SK-N-SH (cell line): ENCODE results near the gene RIOK3. TPM values are rescaled to one million over a fixed set of nuclear protein-coding genes. Genes with fewer than 3 reads are reported as not detected.

Source experiments
- CTCF ChIA-PET: fragments of 300-600, 350-600 bp; formaldehyde crosslinking; extraction: SDS; loops from one replicate; lab custom pipeline; 2021; lab: Yijun Ruan, JAX
- POLR2A ChIA-PET: fragments of 350-600 bp; sonication (Branson Sonifier 250); formaldehyde crosslinking; extraction: SDS; loops from one replicate; lab custom pipeline; 2020; ENCODE audit warnings: antibody characterized with exemption, inconsistent platforms; lab: Yijun Ruan, JAX
- DNase-seq: peaks from one replicate; pipeline ENCODE4 v3.0.0; 2012
- H2AFZ ChIP-seq: fragments of 200-600 bp; sonication (generic); 2 replicates; pipeline ENCODE4 v1.8.1; 2016; ENCODE audit warnings: antibody characterized with exemption, mild to moderate bottlenecking, low read depth
- H3F3A ChIP-seq: fragments of 200-600 bp; sonication (generic); replicated peaks from 2 replicates; pipeline ENCODE3; 2016; ENCODE audit warnings: antibody characterized with exemption, mild to moderate bottlenecking; ENCODE audit not compliant: insufficient read depth
- H3K27ac ChIP-seq, 2 experiments: fragments of 200-500 bp in 1 of 2; fragments of 200-600 bp in 1 of 2; sonication (Bioruptor generic) in 1 of 2; sonication (generic), shearing (Covaris generic) in 1 of 2; 2 replicates each; pipeline versions ENCODE4 v1.5.1 to v1.6.1; 2014 to 2016; ENCODE audit warnings: low read depth in 2 of 2, inconsistent platforms in 1 of 2, low read length in 1 of 2, mild to moderate bottlenecking in 1 of 2, mixed read lengths in 1 of 2
- H3K27me3 ChIP-seq: fragments of 200-600 bp; sonication (generic), shearing (Covaris generic); 2 replicates; pipeline ENCODE4 v1.6.1; 2016; ENCODE audit warnings: mixed run types; ENCODE audit not compliant: insufficient read depth
- H3K36me3 ChIP-seq, 2 experiments: fragments of 200-500 bp in 1 of 2; fragments of 200-600 bp in 1 of 2; sonication (Bioruptor generic) in 1 of 2; sonication (generic) in 1 of 2; replicated peaks in 1 of 2; 2 replicates each; pipeline versions ENCODE3 to v1.5.1; 2014 to 2016; ENCODE audit warnings: low read length in 1 of 2, mild to moderate bottlenecking in 1 of 2; ENCODE audit not compliant: insufficient read depth in 2 of 2, control insufficient read depth in 1 of 2
- H3K4me1 ChIP-seq, 2 experiments: fragments of 200-500 bp in 1 of 2; fragments of 200-600 bp in 1 of 2; sonication (Bioruptor generic) in 1 of 2; sonication (generic), shearing (Covaris generic) in 1 of 2; 2 replicates each; pipeline versions ENCODE4 v1.5.1 to v1.6.1; 2014 to 2016; ENCODE audit warnings: low read depth in 1 of 2, low read length in 1 of 2, mixed run types in 1 of 2; ENCODE audit not compliant: insufficient read depth in 2 of 2, control insufficient read depth in 1 of 2
- H3K4me2 ChIP-seq: fragments of 200-600 bp; sonication (generic), shearing (Covaris generic); 2 replicates; pipeline ENCODE4 v1.6.1; 2017; ENCODE audit warnings: mixed run types
- H3K4me3 ChIP-seq, 2 experiments: fragments of 200-500 bp in 1 of 2; fragments of 200-600 bp in 1 of 2; sonication (Bioruptor generic) in 1 of 2; sonication (generic), shearing (Covaris generic) in 1 of 2; 2 replicates each; pipeline versions ENCODE4 v1.5.1 to v1.8.1; 2014 to 2016; ENCODE audit warnings: low read depth in 2 of 2, inconsistent platforms in 1 of 2, low read length in 1 of 2, mild to moderate bottlenecking in 1 of 2, mixed read lengths in 1 of 2, moderate library complexity in 1 of 2
- H3K79me2 ChIP-seq: fragments of 200-600 bp; sonication (generic); 2 replicates; pipeline ENCODE4 v1.8.1; 2017; ENCODE audit warnings: mild to moderate bottlenecking; ENCODE audit not compliant: insufficient read depth
- H3K9ac ChIP-seq: fragments of 200-600 bp; sonication (generic); 2 replicates; pipeline ENCODE4 v1.6.1; 2017; ENCODE audit warnings: mixed run types
- H3K9me2 ChIP-seq: fragments of 200-600 bp; sonication (generic); 2 replicates; pipeline ENCODE4 v1.6.1; 2017; ENCODE audit warnings: mixed run types
- H3K9me3 ChIP-seq: fragments of 200-600 bp; sonication (generic); 2 replicates; pipeline ENCODE4 v1.6.1; 2017; ENCODE audit warnings: mixed run types, mild to moderate bottlenecking, moderate library complexity
- H4K20me1 ChIP-seq: fragments of 200-600 bp; sonication (generic); 2 replicates; pipeline ENCODE4 v1.6.1; 2017; ENCODE audit warnings: mild to moderate bottlenecking, mixed run types; ENCODE audit not compliant: insufficient read depth
- EP300 ChIP-seq, 2 experiments: IDR thresholded peaks; 2 replicates each; pipeline versions ENCODE4 v1.4.0 to v1.6.1; 2012; ENCODE audit warnings: borderline replicate concordance in 1 of 2, low read depth in 1 of 2, low read length in 1 of 2
- RCOR1 ChIP-seq: fragments of 150-350 bp; IDR thresholded peaks from 2 replicates; pipeline ENCODE4 v1.6.1; 2017; ENCODE audit warnings: antibody characterized with exemption, low read length
- SIN3A ChIP-seq: IDR thresholded peaks from 2 replicates; pipeline ENCODE4 v1.6.1; 2012; ENCODE audit warnings: low read depth, mild to moderate bottlenecking, low read length, moderate library complexity, borderline replicate concordance
- SMC3 ChIP-seq: IDR thresholded peaks from 2 replicates; pipeline ENCODE4 v1.6.1; 2012; ENCODE audit warnings: low read depth, low read length, improper control_type of control experiment
- WGBS: methylation state at CpG from one replicate; pipeline ENCODE4 v1.1.6; 2017; ENCODE audit warnings: low lambda C conversion rate; 5-methylcytosine and 5-hydroxymethylcytosine counted together
- polyA plus RNA-seq, 3 experiments: library from polyadenylated mRNA; depleted of rRNA; stranded (reverse); fragments of >200 nt; gene quantifications; 2 replicates each; pipeline ENCODE4 v1.2.3, GENCODE V29; 2012
- TF ChIP-seq, protein P1 (sequence below): IDR thresholded peaks from 2 replicates; pipeline ENCODE4; 2012
- TF ChIP-seq, protein P2 (sequence below): IDR thresholded peaks from 2 replicates; pipeline ENCODE4 v1.4.0; 2012; ENCODE audit warnings: low read depth, borderline replicate concordance
- TF ChIP-seq, protein P3 (sequence below): IDR thresholded peaks from 2 replicates; pipeline ENCODE4 v1.6.1; 2012; ENCODE audit warnings: mild to moderate bottlenecking, low read depth, low read length, moderate library complexity

Gene RIOK3
- polyA plus RNA-seq, 1 of the 3 experiments (the other 2 are of a cell fraction): 12.3 TPM

DNA sequence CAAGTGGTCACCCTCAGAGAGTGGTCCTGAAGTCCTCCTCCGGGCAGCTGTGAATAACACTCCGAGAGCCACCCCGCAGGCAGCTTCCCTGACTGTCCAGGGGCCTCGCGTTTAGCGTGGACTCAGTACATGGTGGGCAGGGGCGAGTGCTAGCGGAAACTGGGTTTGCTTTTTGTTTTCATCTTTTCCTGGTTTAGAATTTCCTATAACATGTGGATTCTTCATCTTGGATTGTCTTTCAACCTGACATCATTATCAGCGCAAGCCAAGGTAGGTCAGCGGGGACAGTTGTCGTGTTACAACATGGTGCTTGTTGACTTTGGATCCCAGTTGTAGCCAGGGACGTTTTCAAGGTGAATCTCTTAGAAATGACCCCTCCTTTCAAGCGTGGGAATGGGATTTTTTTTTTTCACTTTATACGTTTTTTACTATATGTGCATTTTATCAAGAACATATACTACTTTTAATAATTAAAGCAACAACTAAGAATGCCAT, 71.2 kb downstream of the RIOK3 start (continued):
- TF ChIP-seq EP300 (IDR thresholded peaks at IDR 0.05; ENCODE audit: borderline replicate concordance in 1 of 2, low read depth in 1 of 2, low read length in 1 of 2) (no peak), SMC3 (no peak), RCOR1 (no peak)
- TF ChIP-seq, protein P1, sequence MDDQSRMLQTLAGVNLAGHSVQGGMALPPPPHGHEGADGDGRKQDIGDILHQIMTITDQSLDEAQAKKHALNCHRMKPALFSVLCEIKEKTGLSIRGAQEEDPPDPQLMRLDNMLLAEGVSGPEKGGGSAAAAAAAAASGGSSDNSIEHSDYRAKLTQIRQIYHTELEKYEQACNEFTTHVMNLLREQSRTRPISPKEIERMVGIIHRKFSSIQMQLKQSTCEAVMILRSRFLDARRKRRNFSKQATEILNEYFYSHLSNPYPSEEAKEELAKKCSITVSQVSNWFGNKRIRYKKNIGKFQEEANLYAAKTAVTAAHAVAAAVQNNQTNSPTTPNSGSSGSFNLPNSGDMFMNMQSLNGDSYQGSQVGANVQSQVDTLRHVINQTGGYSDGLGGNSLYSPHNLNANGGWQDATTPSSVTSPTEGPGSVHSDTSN: no peak
- TF ChIP-seq, protein P2, sequence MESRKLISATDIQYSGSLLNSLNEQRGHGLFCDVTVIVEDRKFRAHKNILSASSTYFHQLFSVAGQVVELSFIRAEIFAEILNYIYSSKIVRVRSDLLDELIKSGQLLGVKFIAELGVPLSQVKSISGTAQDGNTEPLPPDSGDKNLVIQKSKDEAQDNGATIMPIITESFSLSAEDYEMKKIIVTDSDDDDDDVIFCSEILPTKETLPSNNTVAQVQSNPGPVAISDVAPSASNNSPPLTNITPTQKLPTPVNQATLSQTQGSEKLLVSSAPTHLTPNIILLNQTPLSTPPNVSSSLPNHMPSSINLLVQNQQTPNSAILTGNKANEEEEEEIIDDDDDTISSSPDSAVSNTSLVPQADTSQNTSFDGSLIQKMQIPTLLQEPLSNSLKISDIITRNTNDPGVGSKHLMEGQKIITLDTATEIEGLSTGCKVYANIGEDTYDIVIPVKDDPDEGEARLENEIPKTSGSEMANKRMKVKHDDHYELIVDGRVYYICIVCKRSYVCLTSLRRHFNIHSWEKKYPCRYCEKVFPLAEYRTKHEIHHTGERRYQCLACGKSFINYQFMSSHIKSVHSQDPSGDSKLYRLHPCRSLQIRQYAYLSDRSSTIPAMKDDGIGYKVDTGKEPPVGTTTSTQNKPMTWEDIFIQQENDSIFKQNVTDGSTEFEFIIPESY: no peak

DNA sequence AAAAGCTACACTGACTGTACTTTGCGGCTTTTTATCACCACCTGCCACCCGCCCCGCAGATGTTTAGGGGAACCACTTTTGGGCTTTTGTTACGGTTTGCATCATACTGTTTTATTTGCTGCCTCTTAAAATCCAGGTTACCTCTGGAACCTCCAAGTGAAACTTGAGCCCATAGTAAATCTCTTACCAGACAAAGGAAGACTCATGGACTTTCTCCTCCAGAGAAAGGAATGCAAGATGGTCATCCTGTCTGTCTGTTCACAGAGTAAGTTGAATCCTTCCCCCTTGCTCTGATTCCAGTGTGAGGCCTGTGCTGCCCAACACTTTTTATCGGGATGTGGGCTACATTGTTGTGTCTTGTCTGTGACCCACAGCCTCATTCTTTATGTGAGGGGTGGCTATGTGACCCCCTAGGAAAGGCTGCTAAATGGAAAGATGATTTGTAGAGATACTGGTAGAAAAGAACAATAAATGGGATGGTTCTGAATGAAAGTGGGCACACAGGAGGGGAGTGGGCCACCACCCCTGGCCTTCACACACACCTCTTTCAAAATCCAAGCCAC, 73.5 kb downstream of the RIOK3 start:
- DNase-seq: no peak
- no peak overlapping the region for H3K4me3 ChIP-seq
- H3K27ac ChIP-seq: peak overlapping the region in 1 of 2 experiments; percentile 3; a peak in 1 of 4 replicates
- H3K9me3 ChIP-seq: no peaks in the 10 kb centered on the region
- H3K36me3 ChIP-seq: peaks cover 52 to 76% of the 10 kb centered on the region in 2 experiments
- ChIA-PET POLR2A (no interaction called here), CTCF (interaction anchor here (1.1 kb wide), 1 partner anchor 176 kb away, joined by 3 read pairs; no protein-coding TSS in a partner anchor)
- no peak overlapping the region for H3K4me2 ChIP-seq
- H3F3A ChIP-seq: peaks cover 18% of the 10 kb centered on the region
- 96% methylated on average over 5 of the region's 5 CpGs for WGBS
- no peaks in the 10 kb centered on the region for H3K9me2 ChIP-seq
- H3K9ac ChIP-seq: no peak overlapping the region
- no peak overlapping the region for H2AFZ ChIP-seq
- peaks cover 0 to 18% of the 10 kb centered on the region in 2 experiments; a peak in 2 of 4 replicates for H3K4me1 ChIP-seq
- no peaks in the 10 kb centered on the region for H3K27me3 ChIP-seq
- TF ChIP-seq SIN3A: no peak
- TF ChIP-seq, protein P3, sequence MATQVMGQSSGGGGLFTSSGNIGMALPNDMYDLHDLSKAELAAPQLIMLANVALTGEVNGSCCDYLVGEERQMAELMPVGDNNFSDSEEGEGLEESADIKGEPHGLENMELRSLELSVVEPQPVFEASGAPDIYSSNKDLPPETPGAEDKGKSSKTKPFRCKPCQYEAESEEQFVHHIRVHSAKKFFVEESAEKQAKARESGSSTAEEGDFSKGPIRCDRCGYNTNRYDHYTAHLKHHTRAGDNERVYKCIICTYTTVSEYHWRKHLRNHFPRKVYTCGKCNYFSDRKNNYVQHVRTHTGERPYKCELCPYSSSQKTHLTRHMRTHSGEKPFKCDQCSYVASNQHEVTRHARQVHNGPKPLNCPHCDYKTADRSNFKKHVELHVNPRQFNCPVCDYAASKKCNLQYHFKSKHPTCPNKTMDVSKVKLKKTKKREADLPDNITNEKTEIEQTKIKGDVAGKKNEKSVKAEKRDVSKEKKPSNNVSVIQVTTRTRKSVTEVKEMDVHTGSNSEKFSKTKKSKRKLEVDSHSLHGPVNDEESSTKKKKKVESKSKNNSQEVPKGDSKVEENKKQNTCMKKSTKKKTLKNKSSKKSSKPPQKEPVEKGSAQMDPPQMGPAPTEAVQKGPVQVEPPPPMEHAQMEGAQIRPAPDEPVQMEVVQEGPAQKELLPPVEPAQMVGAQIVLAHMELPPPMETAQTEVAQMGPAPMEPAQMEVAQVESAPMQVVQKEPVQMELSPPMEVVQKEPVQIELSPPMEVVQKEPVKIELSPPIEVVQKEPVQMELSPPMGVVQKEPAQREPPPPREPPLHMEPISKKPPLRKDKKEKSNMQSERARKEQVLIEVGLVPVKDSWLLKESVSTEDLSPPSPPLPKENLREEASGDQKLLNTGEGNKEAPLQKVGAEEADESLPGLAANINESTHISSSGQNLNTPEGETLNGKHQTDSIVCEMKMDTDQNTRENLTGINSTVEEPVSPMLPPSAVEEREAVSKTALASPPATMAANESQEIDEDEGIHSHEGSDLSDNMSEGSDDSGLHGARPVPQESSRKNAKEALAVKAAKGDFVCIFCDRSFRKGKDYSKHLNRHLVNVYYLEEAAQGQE: no peak
- TF ChIP-seq, all 33 proteins: peak for 0
- H4K20me1 ChIP-seq: no peaks in the 10 kb centered on the region
- H3K79me2 ChIP-seq: no peaks in the 10 kb centered on the region; the same call in 1 of the 2 replicates
